Measurements from ENCODE around the gene PCDHA7. TPM values are rescaled to one million over a fixed set of nuclear protein-coding genes. Genes with fewer than 3 reads are reported as not detected.
"Not testable (repeated sequence)": the region's sequence is repeated elsewhere in the genome, so short reads cannot be mapped to it uniquely, and the experiment has no call there.

The PCDHA7 gene
- total RNA-seq, 1 donor = 0.18 TPM

DNA sequence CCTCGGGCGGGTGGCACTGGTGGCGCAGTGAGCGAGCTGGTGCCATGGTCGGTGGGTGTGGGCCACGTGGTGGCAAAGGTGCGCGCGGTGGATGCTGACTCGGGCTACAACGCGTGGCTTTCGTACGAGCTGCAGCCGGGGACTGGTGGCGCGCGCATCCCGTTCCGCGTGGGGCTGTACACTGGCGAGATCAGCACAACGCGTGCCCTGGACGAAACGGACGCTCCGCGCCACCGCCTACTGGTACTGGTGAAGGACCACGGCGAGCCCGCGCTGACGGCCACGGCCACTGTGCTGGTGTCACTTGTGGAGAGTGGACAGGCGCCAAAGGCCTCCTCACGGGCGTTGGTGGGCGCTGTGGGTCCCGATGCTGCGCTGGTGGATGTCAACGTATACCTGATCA lies 25.2 kb upstream of the PCDHA7 start:
- TF ChIP-seq, protein P1, sequence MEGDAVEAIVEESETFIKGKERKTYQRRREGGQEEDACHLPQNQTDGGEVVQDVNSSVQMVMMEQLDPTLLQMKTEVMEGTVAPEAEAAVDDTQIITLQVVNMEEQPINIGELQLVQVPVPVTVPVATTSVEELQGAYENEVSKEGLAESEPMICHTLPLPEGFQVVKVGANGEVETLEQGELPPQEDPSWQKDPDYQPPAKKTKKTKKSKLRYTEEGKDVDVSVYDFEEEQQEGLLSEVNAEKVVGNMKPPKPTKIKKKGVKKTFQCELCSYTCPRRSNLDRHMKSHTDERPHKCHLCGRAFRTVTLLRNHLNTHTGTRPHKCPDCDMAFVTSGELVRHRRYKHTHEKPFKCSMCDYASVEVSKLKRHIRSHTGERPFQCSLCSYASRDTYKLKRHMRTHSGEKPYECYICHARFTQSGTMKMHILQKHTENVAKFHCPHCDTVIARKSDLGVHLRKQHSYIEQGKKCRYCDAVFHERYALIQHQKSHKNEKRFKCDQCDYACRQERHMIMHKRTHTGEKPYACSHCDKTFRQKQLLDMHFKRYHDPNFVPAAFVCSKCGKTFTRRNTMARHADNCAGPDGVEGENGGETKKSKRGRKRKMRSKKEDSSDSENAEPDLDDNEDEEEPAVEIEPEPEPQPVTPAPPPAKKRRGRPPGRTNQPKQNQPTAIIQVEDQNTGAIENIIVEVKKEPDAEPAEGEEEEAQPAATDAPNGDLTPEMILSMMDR (IDR thresholded peaks at IDR 0.05; ENCODE audit: insufficient read depth, low read length) = no peak
- no peak for DNase-seq (ENCODE audit: low read depth)
- H3K4me3 ChIP-seq (ENCODE audit: low read depth, low read length) = no peak overlapping the region

DNA sequence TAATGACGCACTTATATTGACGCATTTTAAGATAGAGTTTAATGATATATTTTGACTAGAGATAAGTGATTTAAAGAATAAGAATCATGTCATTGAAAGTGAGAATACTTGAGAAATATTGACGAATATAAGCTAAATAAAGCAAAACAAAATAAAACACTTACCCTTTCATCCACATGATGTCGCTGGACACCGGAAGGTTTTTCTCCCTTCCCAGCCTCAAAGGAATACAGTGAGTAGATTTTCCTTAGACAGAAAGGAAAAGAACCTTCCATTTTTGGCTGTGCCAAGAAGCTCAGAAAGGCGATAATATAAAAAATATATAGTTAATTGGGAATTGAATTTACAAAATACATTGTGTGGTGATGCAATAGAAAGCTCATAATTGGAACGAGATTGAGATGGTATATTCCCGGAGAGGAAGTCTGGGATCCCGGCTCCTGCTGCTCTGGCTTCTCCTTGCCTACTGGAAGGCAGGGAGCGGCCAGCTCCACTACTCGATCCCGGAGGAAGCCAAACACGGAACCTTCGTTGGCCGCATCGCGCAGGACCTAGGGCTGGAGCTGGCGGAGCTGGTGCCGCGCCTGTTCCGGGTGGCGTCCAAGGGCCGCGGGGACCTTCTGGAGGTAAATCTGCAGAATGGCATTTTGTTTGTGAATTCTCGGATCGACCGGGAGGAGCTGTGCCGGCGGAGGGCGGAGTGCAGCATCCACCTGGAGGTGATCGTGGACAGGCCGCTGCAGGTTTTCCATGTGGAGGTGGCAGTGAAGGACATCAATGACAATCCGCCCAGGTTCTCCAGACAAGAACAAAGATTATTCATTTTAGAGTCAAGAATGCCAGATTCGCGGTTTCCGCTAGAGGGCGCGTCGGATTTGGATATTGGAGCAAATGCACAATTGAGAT lies 12.4 kb upstream of the PCDHA7 start, which contains the start of gene PCDHA5:
PCDHA5 (plus strand) TSS at position 239 of the 906 bp plus-strand sequence.
- TF ChIP-seq, protein P1 (IDR thresholded peaks at IDR 0.05; ENCODE audit: insufficient read depth, low read length) = peak; percentile 33

DNA sequence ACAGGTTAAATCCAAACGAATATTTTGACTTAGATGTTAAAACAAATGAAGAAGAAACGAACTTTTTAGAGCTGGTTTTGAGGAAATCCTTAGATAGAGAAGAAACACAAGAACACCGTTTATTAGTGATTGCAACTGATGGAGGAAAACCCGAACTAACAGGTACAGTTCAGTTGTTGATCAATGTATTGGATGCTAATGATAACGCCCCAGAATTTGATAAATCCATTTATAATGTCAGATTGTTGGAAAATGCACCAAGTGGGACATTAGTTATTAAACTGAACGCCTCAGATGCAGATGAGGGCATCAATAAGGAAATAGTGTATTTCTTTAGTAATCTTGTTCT lies 11.8 kb upstream of the PCDHA7 start:
- no peak for DNase-seq (ENCODE audit: low read depth)
- TF ChIP-seq, protein P1 (IDR thresholded peaks at IDR 0.05; ENCODE audit: insufficient read depth, low read length) = no peak
- H3K4me3 ChIP-seq (ENCODE audit: low read depth, low read length) = no peak overlapping the region

More for the DNA sequence above, 12.4 kb upstream of the PCDHA7 start, which contains the start of gene PCDHA5:
- DNase-seq (ENCODE audit: low read depth) = no peak
- H3K4me3 ChIP-seq (ENCODE audit: low read depth, low read length) = no peak within 1 kb of the TSS

DNA sequence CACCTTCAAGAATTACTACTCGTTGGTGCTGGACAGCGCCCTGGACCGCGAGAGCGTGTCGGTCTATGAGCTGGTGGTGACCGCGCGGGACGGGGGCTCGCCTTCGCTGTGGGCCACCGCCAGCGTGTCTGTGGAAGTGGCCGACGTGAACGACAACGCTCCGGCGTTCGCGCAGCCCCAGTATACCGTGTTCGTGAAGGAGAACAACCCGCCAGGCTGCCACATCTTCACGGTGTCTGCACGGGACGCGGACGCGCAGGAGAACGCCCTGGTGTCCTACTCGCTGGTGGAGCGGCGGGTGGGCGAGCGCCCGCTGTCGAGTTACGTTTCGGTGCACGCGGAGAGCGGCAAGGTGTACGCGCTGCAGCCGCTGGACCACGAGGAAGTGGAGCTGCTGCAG lies 11.1 kb upstream of the PCDHA7 start:
- H3K4me3 ChIP-seq (ENCODE audit: low read depth, low read length); DNase-seq (ENCODE audit: low read depth): not testable (repeated sequence)

DNA sequence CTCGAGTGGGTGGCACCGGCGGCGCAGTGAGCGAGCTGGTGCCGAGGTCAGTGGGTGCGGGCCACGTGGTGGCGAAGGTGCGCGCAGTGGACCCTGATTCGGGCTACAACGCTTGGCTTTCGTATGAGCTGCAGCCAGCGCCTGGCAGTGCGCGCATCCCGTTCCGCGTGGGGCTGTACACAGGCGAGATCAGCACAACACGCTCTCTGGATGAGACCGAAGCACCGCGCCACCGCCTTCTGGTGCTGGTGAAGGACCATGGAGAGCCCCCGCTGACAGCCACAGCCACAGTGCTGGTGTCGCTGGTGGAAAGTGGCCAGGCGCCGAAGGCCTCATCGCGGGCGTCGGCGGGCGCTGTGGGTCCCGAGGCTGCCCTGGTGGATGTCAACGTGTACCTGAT lies 10.6 kb upstream of the PCDHA7 start:
- no peak for DNase-seq (ENCODE audit: low read depth)
- TF ChIP-seq, protein P1 (IDR thresholded peaks at IDR 0.05; ENCODE audit: insufficient read depth, low read length) = no peak
- no peak overlapping the region for H3K4me3 ChIP-seq (ENCODE audit: low read depth, low read length)

DNA sequence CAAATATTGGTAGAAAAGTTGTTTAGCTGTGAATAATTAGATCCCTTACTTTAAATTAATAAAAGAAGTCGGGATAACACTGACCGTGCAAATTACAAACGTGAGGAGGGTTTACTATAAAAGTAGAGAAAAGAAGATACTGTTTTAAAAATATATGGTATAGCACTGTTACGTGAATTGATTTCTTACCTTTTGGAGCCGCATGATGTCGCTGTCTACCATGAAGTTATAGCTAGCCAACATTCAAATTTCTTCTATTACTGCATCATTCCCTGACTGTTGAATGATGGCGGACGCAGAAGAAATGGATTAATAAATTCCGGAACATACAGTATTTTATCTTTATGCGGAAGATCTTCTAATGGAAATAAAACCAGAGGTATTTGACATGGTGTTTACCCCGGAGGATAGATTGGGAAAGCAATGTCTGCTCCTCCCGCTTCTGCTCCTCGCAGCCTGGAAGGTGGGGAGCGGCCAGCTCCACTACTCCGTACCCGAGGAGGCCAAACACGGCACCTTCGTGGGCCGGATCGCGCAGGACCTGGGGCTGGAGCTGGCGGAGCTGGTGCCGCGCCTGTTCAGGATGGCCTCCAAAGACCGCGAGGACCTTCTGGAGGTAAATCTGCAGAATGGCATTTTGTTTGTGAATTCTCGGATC lies 6.2 kb upstream of the PCDHA7 start, which contains the start of gene PCDHA6:
PCDHA6 (plus strand) TSS at position 257 of the 658 bp plus-strand sequence; CDS start at position 389, 132 bp downstream.
- DNase-seq (ENCODE audit: low read depth) = no peak
- no peak within 1 kb of the TSS for H3K4me3 ChIP-seq (ENCODE audit: low read depth, low read length)
- TF ChIP-seq, protein P1 (IDR thresholded peaks at IDR 0.05; ENCODE audit: insufficient read depth, low read length) = no peak

DNA sequence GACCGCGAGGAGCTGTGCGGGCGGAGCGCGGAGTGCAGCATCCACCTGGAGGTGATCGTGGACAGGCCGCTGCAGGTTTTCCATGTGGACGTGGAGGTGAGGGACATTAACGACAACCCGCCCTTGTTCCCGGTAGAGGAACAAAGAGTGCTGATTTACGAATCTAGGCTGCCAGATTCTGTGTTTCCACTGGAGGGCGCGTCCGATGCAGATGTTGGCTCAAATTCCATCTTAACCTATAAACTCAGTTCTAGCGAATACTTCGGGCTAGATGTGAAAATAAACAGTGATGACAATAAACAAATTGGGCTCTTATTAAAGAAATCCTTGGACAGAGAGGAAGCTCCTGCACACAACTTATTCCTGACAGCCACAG lies 5.7 kb upstream of the PCDHA7 start:
- DNase-seq (ENCODE audit: low read depth) = no peak
- no peak overlapping the region for H3K4me3 ChIP-seq (ENCODE audit: low read depth, low read length)
- TF ChIP-seq, protein P1 (IDR thresholded peaks at IDR 0.05; ENCODE audit: insufficient read depth, low read length) = no peak

DNA sequence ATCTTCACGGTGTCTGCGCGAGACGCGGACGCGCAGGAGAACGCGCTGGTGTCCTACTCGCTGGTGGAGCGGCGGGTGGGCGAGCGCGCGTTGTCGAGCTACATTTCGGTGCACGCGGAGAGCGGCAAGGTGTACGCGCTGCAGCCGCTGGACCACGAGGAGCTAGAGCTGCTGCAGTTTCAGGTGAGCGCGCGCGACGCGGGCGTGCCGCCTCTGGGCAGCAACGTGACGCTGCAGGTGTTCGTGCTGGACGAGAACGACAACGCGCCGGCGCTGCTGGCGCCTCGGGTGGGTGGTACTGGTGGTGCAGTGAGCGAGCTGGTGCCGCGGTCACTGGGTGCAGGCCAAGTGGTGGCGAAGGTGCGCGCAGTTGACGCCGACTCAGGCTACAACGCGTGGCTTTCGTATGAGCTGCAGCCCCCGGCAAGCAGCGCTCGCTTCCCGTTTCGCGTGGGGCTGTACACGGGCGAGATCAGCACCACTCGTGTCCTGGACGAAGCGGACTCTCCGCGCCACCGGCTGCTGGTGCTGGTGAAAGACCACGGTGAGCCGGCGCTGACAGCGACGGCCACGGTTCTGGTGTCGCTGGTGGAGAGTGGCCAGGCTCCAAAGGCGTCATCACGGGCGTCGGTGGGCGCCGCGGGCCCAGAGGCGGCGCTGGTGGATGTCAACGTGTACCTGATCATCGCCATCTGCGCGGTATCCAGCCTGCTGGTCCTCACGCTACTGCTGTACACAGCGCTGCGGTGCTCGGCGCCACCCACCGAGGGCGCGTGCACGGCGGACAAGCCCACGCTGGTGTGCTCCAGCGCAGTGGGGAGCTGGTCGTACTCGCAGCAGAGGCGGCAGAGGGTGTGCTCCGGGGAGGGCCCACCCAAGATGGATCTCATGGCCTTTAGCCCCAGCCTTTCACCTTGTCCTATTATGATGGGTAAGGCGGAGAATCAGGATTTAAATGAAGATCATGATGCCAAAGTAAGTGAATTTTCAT lies 4.3 kb upstream of the PCDHA7 start:
- not testable (repeated sequence) for DNase-seq (ENCODE audit: low read depth); H3K4me3 ChIP-seq (ENCODE audit: low read depth, low read length)

DNA sequence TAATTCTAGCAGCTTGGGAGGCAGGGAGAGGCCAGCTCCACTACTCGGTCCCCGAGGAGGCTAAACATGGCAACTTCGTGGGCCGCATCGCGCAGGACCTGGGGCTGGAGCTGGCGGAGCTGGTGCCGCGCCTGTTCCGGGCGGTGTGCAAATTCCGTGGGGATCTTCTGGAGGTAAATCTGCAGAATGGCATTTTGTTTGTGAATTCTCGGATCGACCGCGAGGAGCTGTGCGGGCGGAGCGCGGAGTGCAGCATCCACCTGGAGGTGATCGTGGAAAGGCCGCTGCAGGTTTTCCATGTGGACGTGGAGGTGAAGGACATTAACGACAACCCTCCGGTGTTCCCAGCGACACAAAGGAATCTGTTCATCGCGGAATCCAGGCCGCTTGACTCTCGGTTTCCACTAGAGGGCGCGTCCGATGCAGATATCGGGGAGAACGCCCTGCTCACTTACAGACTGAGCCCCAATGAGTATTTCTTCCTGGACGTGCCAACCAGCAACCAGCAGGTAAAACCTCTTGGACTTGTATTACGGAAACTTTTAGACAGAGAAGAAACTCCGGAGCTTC lies 455 bp downstream of the PCDHA7 start:
- H3K4me3 ChIP-seq (ENCODE audit: low read depth, low read length) = peak overlapping the region; percentile 22
- DNase-seq (ENCODE audit: low read depth) = not testable (repeated sequence)
